Measurements from ENCODE around the gene ALOX12. TPM values are rescaled to one million over a fixed set of nuclear protein-coding genes. Genes with fewer than 3 reads are reported as not detected.

Gene ALOX12
- polyA plus RNA-seq, 1 of the 3 experiments (the other 2 are of a cell fraction): not detected

GRCh38 chr17:7011942-7012254 is 16.0 kb downstream of the ALOX12 start:
- WGBS (ENCODE audit: low lambda C conversion rate): 0% methylated on average over 6 of the region's 6 CpGs
- no peak for DNase-seq
- Histone ChIP-seq H3K36me3 (replicated peaks in 1 of 2; ENCODE audit: control insufficient read depth in 1 of 2, insufficient read depth in 2 of 2, low read length in 1 of 2) (peaks cover 0 to 5% of the 10 kb centered on the region in 2 experiments), H3K9me2 (no peaks in the 10 kb centered on the region), H3K9ac (peak overlapping the region; percentile 97), H3K27ac (ENCODE audit: low read depth in 2 of 2, low read length in 1 of 2) (peak overlapping the region; percentile 95), H3K4me3 (ENCODE audit: low read depth in 2 of 2, low read length in 1 of 2) (peak overlapping the region; percentile 78 to 85), H3K79me2 (ENCODE audit: insufficient read depth) (peaks cover 67% of the 10 kb centered on the region), H2AFZ (ENCODE audit: low read depth) (peak overlapping the region; percentile 76), H3K27me3 (ENCODE audit: insufficient read depth) (no peaks in the 10 kb centered on the region), H3K9me3 (no peaks in the 10 kb centered on the region), H3F3A (replicated peaks; ENCODE audit: insufficient read depth) (peaks cover 12% of the 10 kb centered on the region), H3K4me1 (ENCODE audit: control insufficient read depth in 1 of 2, insufficient read depth in 2 of 2, low read depth in 1 of 2, low read length in 1 of 2) (peaks cover 12 to 26% of the 10 kb centered on the region in 2 experiments; a peak in 2 of 4 replicates), H4K20me1 (ENCODE audit: insufficient read depth) (no peaks in the 10 kb centered on the region), H3K4me2 (peak overlapping the region; percentile 83)
- ChIA-PET CTCF (interaction anchor here (0.9 to 1.9 kb wide), 3 partner anchors 10 to 101 kb away, joined by 3 to 11 read pairs (median 7); no protein-coding TSS in a partner anchor), POLR2A (no interaction called here)
- TF ChIP-seq SIN3A (IDR thresholded peaks at IDR 0.05; ENCODE audit: borderline replicate concordance, low read depth, low read length) (no peak), RAD21 (IDR thresholded peaks at IDR 0.05; ENCODE audit: low read length) (no peak), USF1 (IDR thresholded peaks at IDR 0.05; ENCODE audit: borderline replicate concordance, low read depth) (no peak), FOXJ3 (CRISPR knock-in tag; IDR thresholded peaks at IDR 0.05) (no peak), NRF1 (IDR thresholded peaks at IDR 0.05; ENCODE audit: low read depth, low read length) (no peak), SMC3 (IDR thresholded peaks at IDR 0.05; ENCODE audit: low read depth, low read length) (no peak), PBX3 (IDR thresholded peaks at IDR 0.05) (no peak), REST (IDR thresholded peaks at IDR 0.05; ENCODE audit: low read depth, low read length) (no peak), YY1 (IDR thresholded peaks at IDR 0.05; ENCODE audit: low read depth) (no peak; the same call in 1 of the 2 replicates), FOSL2 (IDR thresholded peaks at IDR 0.05; ENCODE audit: borderline replicate concordance, low read depth) (no peak), EZH2phosphoT487 (IDR thresholded peaks at IDR 0.05; ENCODE audit: borderline replicate concordance, low read depth) (no peak), RXRA (IDR thresholded peaks at IDR 0.05; ENCODE audit: borderline replicate concordance, low read depth) (no peak), JUND (IDR thresholded peaks at IDR 0.05) (no peak), USF2 (IDR thresholded peaks at IDR 0.05; ENCODE audit: borderline replicate concordance, low read depth, low read length) (no peak), RCOR1 (IDR thresholded peaks at IDR 0.05; ENCODE audit: low read length) (no peak), GABPA (IDR thresholded peaks at IDR 0.05; ENCODE audit: low read depth) (no peak), EP300 (IDR thresholded peaks at IDR 0.05; ENCODE audit: borderline replicate concordance in 1 of 2, low read depth in 1 of 2, low read length in 1 of 2) (no peak)
- TF ChIP-seq, protein P1, sequence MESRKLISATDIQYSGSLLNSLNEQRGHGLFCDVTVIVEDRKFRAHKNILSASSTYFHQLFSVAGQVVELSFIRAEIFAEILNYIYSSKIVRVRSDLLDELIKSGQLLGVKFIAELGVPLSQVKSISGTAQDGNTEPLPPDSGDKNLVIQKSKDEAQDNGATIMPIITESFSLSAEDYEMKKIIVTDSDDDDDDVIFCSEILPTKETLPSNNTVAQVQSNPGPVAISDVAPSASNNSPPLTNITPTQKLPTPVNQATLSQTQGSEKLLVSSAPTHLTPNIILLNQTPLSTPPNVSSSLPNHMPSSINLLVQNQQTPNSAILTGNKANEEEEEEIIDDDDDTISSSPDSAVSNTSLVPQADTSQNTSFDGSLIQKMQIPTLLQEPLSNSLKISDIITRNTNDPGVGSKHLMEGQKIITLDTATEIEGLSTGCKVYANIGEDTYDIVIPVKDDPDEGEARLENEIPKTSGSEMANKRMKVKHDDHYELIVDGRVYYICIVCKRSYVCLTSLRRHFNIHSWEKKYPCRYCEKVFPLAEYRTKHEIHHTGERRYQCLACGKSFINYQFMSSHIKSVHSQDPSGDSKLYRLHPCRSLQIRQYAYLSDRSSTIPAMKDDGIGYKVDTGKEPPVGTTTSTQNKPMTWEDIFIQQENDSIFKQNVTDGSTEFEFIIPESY (IDR thresholded peaks at IDR 0.05; ENCODE audit: borderline replicate concordance, low read depth): no peak
